ENCODE data around the gene TRIM59.

DNA sequence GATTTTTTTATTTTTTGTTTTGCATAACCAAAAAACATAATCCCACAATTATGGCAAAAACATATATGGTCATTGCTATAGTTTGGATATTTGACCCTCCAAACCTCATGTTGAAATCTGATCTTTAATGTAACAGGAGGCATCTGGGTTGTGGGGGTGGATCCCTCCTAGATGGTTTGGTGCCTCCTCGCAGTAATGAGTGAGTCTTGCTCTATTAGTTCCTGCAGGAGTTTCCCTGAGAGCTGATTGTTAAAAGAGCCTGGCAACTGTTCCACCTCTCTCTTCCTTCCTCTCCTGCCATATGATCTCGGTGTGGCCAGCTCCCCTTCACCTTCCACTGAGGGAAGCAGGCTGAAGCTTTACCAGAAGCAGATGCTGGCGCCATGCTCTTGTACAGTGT, 33.2 kb upstream of the TRIM59 start:
- TF ChIP-seq, protein P1, sequence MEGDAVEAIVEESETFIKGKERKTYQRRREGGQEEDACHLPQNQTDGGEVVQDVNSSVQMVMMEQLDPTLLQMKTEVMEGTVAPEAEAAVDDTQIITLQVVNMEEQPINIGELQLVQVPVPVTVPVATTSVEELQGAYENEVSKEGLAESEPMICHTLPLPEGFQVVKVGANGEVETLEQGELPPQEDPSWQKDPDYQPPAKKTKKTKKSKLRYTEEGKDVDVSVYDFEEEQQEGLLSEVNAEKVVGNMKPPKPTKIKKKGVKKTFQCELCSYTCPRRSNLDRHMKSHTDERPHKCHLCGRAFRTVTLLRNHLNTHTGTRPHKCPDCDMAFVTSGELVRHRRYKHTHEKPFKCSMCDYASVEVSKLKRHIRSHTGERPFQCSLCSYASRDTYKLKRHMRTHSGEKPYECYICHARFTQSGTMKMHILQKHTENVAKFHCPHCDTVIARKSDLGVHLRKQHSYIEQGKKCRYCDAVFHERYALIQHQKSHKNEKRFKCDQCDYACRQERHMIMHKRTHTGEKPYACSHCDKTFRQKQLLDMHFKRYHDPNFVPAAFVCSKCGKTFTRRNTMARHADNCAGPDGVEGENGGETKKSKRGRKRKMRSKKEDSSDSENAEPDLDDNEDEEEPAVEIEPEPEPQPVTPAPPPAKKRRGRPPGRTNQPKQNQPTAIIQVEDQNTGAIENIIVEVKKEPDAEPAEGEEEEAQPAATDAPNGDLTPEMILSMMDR (IDR thresholded peaks at IDR 0.05): no peak
- TF ChIP-seq POLR2A (IDR thresholded peaks at IDR 0.05): no peak
